WTC11 (cell line): ENCODE measurements around the gene LCNL1. TPM values are rescaled to one million over a fixed set of nuclear protein-coding genes. Genes with fewer than 3 reads are reported as not detected.
A peak's percentile ranks its signal among the peaks of the same experiment; 100 is the strongest.

Source experiments
- ATAC-seq: fragments of 200-7000 bp; cut with Tn5 transposase; 2 replicates; pipeline ENCODE4 v1.10.0; 2021; ENCODE audit warnings: mild to moderate bottlenecking, moderate library complexity
- CTCF ChIA-PET: fragments of 300-600 bp; sonication (Branson Sonifier 250); formaldehyde crosslinking; loops from one replicate; lab custom pipeline; 2021; ENCODE audit warnings: antibody characterized with exemption; lab: Charles Lee
- POLR2A ChIA-PET: fragments of 350-600 bp; sonication (Branson Sonifier 250); formaldehyde crosslinking; loops from one replicate; lab custom pipeline; 2021; ENCODE audit warnings: antibody characterized with exemption; lab: Charles Lee
- DNase-seq: peaks from one replicate; pipeline ENCODE4 v3.0.0; 2021; ENCODE audit warnings: low spot score
- H3K27ac Mint-ChIP-seq: 2 replicates; pipeline ENCODE4 v1.8.0; 2021; ENCODE audit warnings: mixed read lengths
- H3K27me3 Mint-ChIP-seq: 2 replicates; pipeline ENCODE4 v1.8.0; 2021; ENCODE audit warnings: low read depth, mild to moderate bottlenecking, moderate library complexity, mixed read lengths
- H3K36me3 Mint-ChIP-seq: 2 replicates; pipeline ENCODE4 v1.8.0; 2021; ENCODE audit warnings: mixed read lengths
- H3K4me1 Mint-ChIP-seq: 2 replicates; pipeline ENCODE4 v1.8.0; 2022; ENCODE audit warnings: mixed read lengths
- H3K4me3 Mint-ChIP-seq: 2 replicates; pipeline ENCODE4 v1.8.0; 2021; ENCODE audit warnings: mild to moderate bottlenecking, moderate library complexity, mixed read lengths
- H3K9me3 Mint-ChIP-seq: 2 replicates; pipeline ENCODE4 v1.8.0; 2021; ENCODE audit warnings: mixed read lengths
- ATF1 ChIP-seq: sonication (generic); formaldehyde crosslinking; IDR thresholded peaks from 2 replicates; pipeline ENCODE4 v1.8.1; 2023; ENCODE audit warnings: mild to moderate bottlenecking, moderate library complexity, missing genetic modification reagents
- CREB1 ChIP-seq: sonication (generic); formaldehyde crosslinking; IDR thresholded peaks from 2 replicates; pipeline ENCODE4 v1.8.0; 2023; ENCODE audit warnings: mild to moderate bottlenecking, missing genetic modification reagents
- EMX1 ChIP-seq: fragments of 250-450 bp; sonication (Bioruptor Pico); IDR thresholded peaks from 2 replicates; pipeline ENCODE4 v1.8.0; 2021; ENCODE audit warnings: mild to moderate bottlenecking
- ETV6 ChIP-seq: sonication (generic); formaldehyde crosslinking; IDR thresholded peaks from 2 replicates; pipeline ENCODE4 v1.8.1; 2022; ENCODE audit warnings: mild to moderate bottlenecking, missing genetic modification reagents
- FOXJ3 ChIP-seq: sonication (generic); formaldehyde crosslinking; IDR thresholded peaks from 2 replicates; pipeline ENCODE4 v1.9.0; 2021; ENCODE audit warnings: missing genetic modification reagents, mild to moderate bottlenecking, borderline replicate concordance
- FOXP1 ChIP-seq: sonication (generic); formaldehyde crosslinking; IDR thresholded peaks from 2 replicates; pipeline ENCODE4 v1.8.0; 2022; ENCODE audit warnings: missing genetic modification reagents, mild to moderate bottlenecking, moderate library complexity, borderline replicate concordance
- JAZF1 ChIP-seq: fragments of 250-450 bp; sonication (Bioruptor Pico); IDR thresholded peaks from 2 replicates; pipeline ENCODE4 v1.9.0; 2021; ENCODE audit warnings: moderate library complexity, mild to moderate bottlenecking, inconsistent platforms
- SP1 ChIP-seq: sonication (generic); formaldehyde crosslinking; conservative IDR thresholded peaks from 2 replicates; pipeline ENCODE4 v1.8.1; 2022; ENCODE audit warnings: missing genetic modification reagents
- USF2 ChIP-seq: sonication (generic); formaldehyde crosslinking; IDR thresholded peaks from 2 replicates; pipeline ENCODE4 v1.8.1; 2023; ENCODE audit warnings: mild to moderate bottlenecking, missing genetic modification reagents, moderate library complexity
- ZBTB43 ChIP-seq: sonication (generic); formaldehyde crosslinking; IDR thresholded peaks from 2 replicates; pipeline ENCODE4 v1.8.1; 2023; ENCODE audit warnings: mild to moderate bottlenecking, missing genetic modification reagents
- ZNF317 ChIP-seq: sonication (generic); formaldehyde crosslinking; IDR thresholded peaks from 2 replicates; pipeline ENCODE4 v1.8.1; 2023; ENCODE audit warnings: low read depth, mild to moderate bottlenecking, moderate library complexity, missing genetic modification reagents, borderline replicate concordance
- ZNF416 ChIP-seq: fragments of 250-450 bp; sonication (Bioruptor Pico); IDR thresholded peaks from 2 replicates; pipeline ENCODE4 v1.9.0; 2021; ENCODE audit warnings: mild to moderate bottlenecking, inconsistent platforms
- ZNF425 ChIP-seq: fragments of 250-450 bp; sonication (Bioruptor Pico); conservative IDR thresholded peaks from 2 replicates; pipeline ENCODE4 v1.9.0; 2021; ENCODE audit warnings: mild to moderate bottlenecking
- ZNF512 ChIP-seq: sonication (generic); formaldehyde crosslinking; IDR thresholded peaks from 2 replicates; pipeline ENCODE4 v1.8.1; 2022; ENCODE audit warnings: missing genetic modification reagents, borderline replicate concordance
- total RNA-seq: library from RNA; stranded (reverse); gene quantifications from 3 replicates; pipeline ENCODE4 v1.2.3, GENCODE V29; 2021
- TF ChIP-seq, protein P1 (sequence below): sonication (generic); formaldehyde crosslinking; IDR thresholded peaks from 2 replicates; pipeline ENCODE4 v1.8.0; 2022; ENCODE audit warnings: mild to moderate bottlenecking, missing genetic modification reagents
- TF ChIP-seq, protein P2 (sequence below): sonication (generic); formaldehyde crosslinking; IDR thresholded peaks from 2 replicates; pipeline ENCODE4 v1.8.1; 2023; ENCODE audit warnings: mild to moderate bottlenecking, moderate library complexity, missing genetic modification reagents
- TF ChIP-seq, protein P3 (sequence below): fragments of 200-600 bp; IDR thresholded peaks from 2 replicates; pipeline ENCODE4 v1.8.0; 2022; ENCODE audit warnings: antibody characterized with exemption

The LCNL1 gene
- total RNA-seq, 1 experiment from 2014 or later: 0.50 TPM

GRCh38 chr9:137034039-137034708, 51.4 kb downstream of the LCNL1 start:
- Mint-ChIP-seq H3K27me3 (peaks cover 5% of the 10 kb centered on the region), H3K9me3 (no peaks in the 10 kb centered on the region), H3K4me3 (no peak overlapping the region), H3K4me1 (no peaks in the 10 kb centered on the region), H3K27ac (no peak overlapping the region), H3K36me3 (peaks cover 5% of the 10 kb centered on the region; the same call in 1 of the 2 replicates)
- DNase-seq (no peak), ATAC-seq (no peak)
- TF ChIP-seq, protein P1, sequence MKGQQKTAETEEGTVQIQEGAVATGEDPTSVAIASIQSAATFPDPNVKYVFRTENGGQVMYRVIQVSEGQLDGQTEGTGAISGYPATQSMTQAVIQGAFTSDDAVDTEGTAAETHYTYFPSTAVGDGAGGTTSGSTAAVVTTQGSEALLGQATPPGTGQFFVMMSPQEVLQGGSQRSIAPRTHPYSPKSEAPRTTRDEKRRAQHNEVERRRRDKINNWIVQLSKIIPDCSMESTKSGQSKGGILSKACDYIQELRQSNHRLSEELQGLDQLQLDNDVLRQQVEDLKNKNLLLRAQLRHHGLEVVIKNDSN (CRISPR knock-in tag): no peak
- no peak for TF ChIP-seq ZNF317 (CRISPR knock-in tag)
- TF ChIP-seq JAZF1 (CRISPR knock-in tag): no peak
- TF ChIP-seq, protein P2, sequence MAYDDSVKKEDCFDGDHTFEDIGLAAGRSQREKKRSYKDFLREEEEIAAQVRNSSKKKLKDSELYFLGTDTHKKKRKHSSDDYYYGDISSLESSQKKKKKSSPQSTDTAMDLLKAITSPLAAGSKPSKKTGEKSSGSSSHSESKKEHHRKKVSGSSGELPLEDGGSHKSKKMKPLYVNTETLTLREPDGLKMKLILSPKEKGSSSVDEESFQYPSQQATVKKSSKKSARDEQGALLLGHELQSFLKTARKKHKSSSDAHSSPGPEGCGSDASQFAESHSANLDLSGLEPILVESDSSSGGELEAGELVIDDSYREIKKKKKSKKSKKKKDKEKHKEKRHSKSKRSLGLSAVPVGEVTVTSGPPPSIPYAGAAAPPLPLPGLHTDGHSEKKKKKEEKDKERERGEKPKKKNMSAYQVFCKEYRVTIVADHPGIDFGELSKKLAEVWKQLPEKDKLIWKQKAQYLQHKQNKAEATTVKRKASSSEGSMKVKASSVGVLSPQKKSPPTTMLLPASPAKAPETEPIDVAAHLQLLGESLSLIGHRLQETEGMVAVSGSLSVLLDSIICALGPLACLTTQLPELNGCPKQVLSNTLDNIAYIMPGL (CRISPR knock-in tag): no peak
- TF ChIP-seq ZBTB43 (CRISPR knock-in tag): no peak
- TF ChIP-seq ZNF512 (CRISPR knock-in tag): no peak
- TF ChIP-seq SP1 (CRISPR knock-in tag): no peak
- TF ChIP-seq FOXJ3 (CRISPR knock-in tag): no peak
- TF ChIP-seq FOXP1: no peak
- TF ChIP-seq EMX1: no peak
- ChIA-PET POLR2A (no interaction called here), CTCF (interaction anchor here (0.5 to 4.9 kb wide), 52 partner anchors 8 to 292 kb away, joined by 3 to 151 read pairs (median 10); partner anchors contain the start of genes AJM1, C8G, CLIC3 and ENTPD2)

- Mint-ChIP-seq H3K36me3 (peaks cover 5% of the 10 kb centered on the region; the same call in 1 of the 2 replicates), H3K9me3 (no peaks in the 10 kb centered on the region), H3K4me3 (no peak overlapping the region), H3K4me1 (no peaks in the 10 kb centered on the region), H3K27me3 (no peaks in the 10 kb centered on the region), H3K27ac (no peak overlapping the region)
- CTCF ChIA-PET: interaction anchor here (0.5 to 4.9 kb wide), 95 partner anchors 9 to 388 kb away, joined by 3 to 151 read pairs (median 6); partner anchors contain the start of genes AJM1, C8G, CLIC3 and EDF1
- peak; percentile 90 for DNase-seq
- peak; percentile 94 for ATAC-seq
- POLR2A ChIA-PET: interaction anchor here (0.8 to 1.0 kb wide), 3 partner anchors 12 to 187 kb away, joined by 3 to 4 read pairs (median 4); no protein-coding TSS in a partner anchor
- TF ChIP-seq, protein P3, sequence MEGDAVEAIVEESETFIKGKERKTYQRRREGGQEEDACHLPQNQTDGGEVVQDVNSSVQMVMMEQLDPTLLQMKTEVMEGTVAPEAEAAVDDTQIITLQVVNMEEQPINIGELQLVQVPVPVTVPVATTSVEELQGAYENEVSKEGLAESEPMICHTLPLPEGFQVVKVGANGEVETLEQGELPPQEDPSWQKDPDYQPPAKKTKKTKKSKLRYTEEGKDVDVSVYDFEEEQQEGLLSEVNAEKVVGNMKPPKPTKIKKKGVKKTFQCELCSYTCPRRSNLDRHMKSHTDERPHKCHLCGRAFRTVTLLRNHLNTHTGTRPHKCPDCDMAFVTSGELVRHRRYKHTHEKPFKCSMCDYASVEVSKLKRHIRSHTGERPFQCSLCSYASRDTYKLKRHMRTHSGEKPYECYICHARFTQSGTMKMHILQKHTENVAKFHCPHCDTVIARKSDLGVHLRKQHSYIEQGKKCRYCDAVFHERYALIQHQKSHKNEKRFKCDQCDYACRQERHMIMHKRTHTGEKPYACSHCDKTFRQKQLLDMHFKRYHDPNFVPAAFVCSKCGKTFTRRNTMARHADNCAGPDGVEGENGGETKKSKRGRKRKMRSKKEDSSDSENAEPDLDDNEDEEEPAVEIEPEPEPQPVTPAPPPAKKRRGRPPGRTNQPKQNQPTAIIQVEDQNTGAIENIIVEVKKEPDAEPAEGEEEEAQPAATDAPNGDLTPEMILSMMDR: peak; percentile 83
- peak; percentile 36; the same call in 1 of the 2 replicates for TF ChIP-seq SP1 (CRISPR knock-in tag)
- TF ChIP-seq ETV6 (CRISPR knock-in tag): no peak
- TF ChIP-seq USF2 (CRISPR knock-in tag): no peak
- TF ChIP-seq ZNF425 (CRISPR knock-in tag): no peak
- TF ChIP-seq ZNF416: no peak
- TF ChIP-seq ATF1 (CRISPR knock-in tag): no peak
- no peak for TF ChIP-seq CREB1
Observed at GRCh38 chr9:137034709-137035506, 52.1 kb downstream of the LCNL1 start.
